LNCAP (cell line): ENCODE measurements around the gene STMP1.

ENCODE experiments used
- CTCF ChIP-seq: fragments of 450-650 bp; IDR thresholded peaks from 2 replicates; pipeline ENCODE4 v1.5.1; 2017; ENCODE audit warnings: mild to moderate bottlenecking

The STMP1 gene

GRCh38 chr7:135693558-135693957 is 31.2 kb downstream of the STMP1 start:
- no peak for TF ChIP-seq CTCF

DNA sequence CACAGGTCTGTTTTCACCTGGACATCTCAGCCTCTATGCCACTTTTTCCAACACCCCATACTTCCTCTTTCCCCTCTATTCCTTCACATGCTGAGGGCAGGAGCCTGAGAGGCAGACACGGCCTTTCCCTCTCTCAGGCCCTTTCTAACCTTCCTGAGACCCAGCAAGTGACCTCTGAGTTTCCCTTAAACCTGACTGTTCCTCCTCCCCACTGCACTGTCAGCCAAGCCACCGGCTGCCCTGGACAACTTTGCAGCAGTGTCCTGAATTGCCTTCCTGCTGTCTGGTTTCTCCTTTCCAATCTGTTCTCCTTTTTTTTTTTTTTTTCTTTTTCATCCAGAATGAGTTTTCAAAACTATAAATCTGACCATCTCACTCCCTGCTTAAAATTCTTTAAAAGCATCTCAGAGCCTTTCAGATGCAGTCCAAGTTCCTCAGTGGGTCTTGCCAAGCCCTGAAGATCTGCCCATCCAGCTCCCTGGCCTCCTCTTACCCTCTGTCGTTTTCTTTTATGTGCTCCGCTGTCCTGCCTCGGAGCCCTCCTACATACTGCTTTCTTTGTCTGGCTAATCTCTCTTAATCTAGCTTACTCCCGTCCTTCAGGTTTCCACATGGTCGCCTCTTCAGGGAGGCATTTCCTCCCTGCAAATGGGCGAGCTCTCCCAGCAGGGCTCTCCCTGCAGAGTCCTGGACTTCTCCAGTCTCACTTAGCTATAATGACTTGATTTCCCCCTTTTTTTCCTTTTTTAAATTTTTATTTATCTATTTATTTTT is 35.1 kb downstream of the STMP1 start:
- TF ChIP-seq CTCF = no peak

DNA sequence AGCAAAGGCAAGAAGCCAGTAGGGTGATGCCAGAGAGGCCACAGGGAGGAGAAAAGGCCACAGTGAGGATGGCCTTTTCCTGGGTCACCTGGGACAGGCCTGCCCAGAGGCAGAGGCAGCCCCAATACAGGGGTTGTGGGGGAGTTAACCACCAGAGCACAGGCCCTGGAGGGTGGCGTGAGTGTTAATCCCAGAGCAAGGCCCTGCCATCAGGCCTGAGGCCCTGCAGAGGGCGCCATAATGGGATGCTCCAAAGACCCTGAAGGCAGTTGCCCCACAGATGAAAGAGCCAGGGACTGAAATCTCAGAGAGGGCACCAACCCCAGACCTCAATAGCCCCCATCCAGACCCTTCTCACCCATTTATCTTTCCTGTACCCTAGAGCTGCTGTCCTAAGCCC is 41.8 kb downstream of the STMP1 start:
- no peak for TF ChIP-seq CTCF

- no peak for TF ChIP-seq CTCF
These were observed 42.4 kb downstream of the STMP1 start for GRCh38 chr7:135704698-135705097.

DNA sequence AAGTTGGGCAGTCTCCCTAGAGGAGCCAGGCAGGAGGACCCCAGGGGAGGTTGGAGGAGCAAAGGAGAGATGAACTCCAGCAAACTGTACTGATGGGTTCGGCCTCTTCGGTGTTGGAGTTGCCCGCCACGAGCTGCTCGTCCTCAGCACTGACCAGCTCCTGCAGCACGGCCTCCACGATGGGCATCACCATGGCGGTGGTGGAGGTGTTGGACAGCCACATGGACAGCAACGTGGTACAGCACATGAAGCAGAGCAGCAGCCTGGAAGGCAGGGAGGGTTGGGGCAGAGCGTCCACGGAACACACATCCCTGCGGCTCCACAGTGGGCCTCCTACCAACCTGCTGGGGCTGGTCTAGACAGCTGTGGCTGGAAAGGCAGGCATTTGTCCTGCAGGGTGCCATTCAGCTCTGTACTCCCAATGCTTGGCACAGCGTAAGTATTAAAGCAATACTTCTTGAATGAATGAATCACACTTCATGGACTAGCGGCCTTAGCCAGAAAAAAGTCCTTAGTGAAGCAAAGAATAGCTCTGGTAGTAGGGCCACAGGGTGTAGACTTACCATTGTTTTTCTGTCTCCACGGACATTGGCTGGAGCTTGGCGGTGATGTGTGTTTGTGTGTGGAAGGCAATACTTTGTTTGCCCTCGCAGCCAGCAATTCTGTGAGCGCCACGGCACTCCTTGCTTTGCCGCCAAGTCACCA is 43.9 kb downstream of the STMP1 start:
- TF ChIP-seq CTCF = no peak

DNA sequence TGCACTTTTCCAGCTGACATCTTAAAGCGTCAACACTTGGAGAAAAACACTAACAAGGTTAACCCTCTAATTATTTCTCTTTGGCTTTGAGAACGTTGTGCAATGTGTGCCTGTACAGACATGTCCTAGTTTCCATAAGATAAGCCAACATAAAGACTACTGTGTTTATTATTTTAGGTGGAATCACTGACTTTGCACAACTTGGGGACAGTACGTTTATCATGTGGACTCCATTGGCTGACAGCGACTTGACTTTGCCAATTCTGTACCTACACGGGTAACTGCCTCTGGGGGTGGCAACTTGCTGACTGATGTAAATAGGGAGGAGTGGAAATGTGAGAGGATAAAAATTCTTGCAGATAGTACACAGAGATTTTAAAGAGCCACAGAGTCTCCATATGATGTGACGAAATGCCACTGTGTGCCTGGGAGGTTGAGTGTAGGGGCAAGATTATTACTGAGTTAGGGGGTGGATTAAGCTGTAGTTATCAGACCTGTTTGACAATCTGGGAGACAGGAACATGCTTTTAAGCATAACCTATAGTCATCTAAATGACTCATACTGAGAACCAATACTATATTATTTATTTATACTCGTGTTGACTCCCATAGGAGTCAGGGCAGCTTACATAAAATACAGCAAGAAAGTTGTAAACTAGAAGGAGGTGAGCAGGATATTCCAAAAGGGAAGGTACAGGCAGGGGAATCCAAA is 44.7 kb downstream of the STMP1 start:
- no peak for TF ChIP-seq CTCF

GRCh38 chr7:135707570-135707966 is 45.3 kb downstream of the STMP1 start:
- no peak for TF ChIP-seq CTCF
